ENCODE measurements around the gene COL4A2.

Gene COL4A2

GRCh38 chr13:110330491-110331011 lies 23.5 kb downstream of the COL4A2 start:
- Mint-ChIP-seq H3K27ac (peak overlapping the region; percentile 62 to 76 (median 63)), H3K4me1 (peaks cover 71% of the 10 kb centered on the region), H3K4me3 (peak overlapping the region; percentile 3 to 45 (median 5)), H3K36me3 (ENCODE audit: low read depth) (peaks cover 61% of the 10 kb centered on the region), H3K9me3 (no peaks in the 10 kb centered on the region), H3K27me3 (ENCODE audit: low read depth) (no peaks in the 10 kb centered on the region)
- TF ChIP-seq CTCF (IDR thresholded peaks at IDR 0.05; ENCODE audit: unreplicated experiment in 3 of 3) = no peak

GRCh38 chr13:110331362-110331761 lies 24.3 kb downstream of the COL4A2 start:
- peak overlapping the region; percentile 58 to 76 (median 62) for H3K27ac Mint-ChIP-seq
- H3K4me1 Mint-ChIP-seq = peaks cover 75% of the 10 kb centered on the region
- peaks cover 66% of the 10 kb centered on the region for H3K36me3 Mint-ChIP-seq (ENCODE audit: low read depth)

GRCh38 chr13:110332750-110333149 lies 25.7 kb downstream of the COL4A2 start:
- Mint-ChIP-seq H3K4me3 (no peak overlapping the region), H3K9me3 (no peaks in the 10 kb centered on the region), H3K27me3 (ENCODE audit: low read depth) (no peaks in the 10 kb centered on the region), H3K27ac (no peak overlapping the region), H3K4me1 (peaks cover 73% of the 10 kb centered on the region), H3K36me3 (ENCODE audit: low read depth) (peaks cover 61% of the 10 kb centered on the region)
- TF ChIP-seq CTCF (IDR thresholded peaks at IDR 0.05; ENCODE audit: unreplicated experiment in 3 of 3) = no peak

More at GRCh38 chr13:110331362-110331761, 24.3 kb downstream of the COL4A2 start:
- TF ChIP-seq CTCF (IDR thresholded peaks at IDR 0.05; ENCODE audit: unreplicated experiment in 3 of 3) = no peak
- H3K27me3 Mint-ChIP-seq (ENCODE audit: low read depth) = no peaks in the 10 kb centered on the region
- no peaks in the 10 kb centered on the region for H3K9me3 Mint-ChIP-seq
- no peak overlapping the region for H3K4me3 Mint-ChIP-seq

- Mint-ChIP-seq H3K27ac (no peak overlapping the region), H3K9me3 (no peaks in the 10 kb centered on the region), H3K27me3 (ENCODE audit: low read depth) (no peaks in the 10 kb centered on the region), H3K4me1 (peaks cover 83% of the 10 kb centered on the region), H3K36me3 (ENCODE audit: low read depth) (peaks cover 57% of the 10 kb centered on the region), H3K4me3 (no peak overlapping the region)
- no peak for TF ChIP-seq CTCF (IDR thresholded peaks at IDR 0.05; ENCODE audit: unreplicated experiment in 3 of 3)
These were observed 26.8 kb downstream of the COL4A2 start for GRCh38 chr13:110333837-110334236.

- H3K4me3 Mint-ChIP-seq = no peak overlapping the region
- H3K27ac Mint-ChIP-seq = peak overlapping the region; percentile 31 to 97 (median 92)
- H3K4me1 Mint-ChIP-seq = peaks cover 83% of the 10 kb centered on the region
- peaks cover 53% of the 10 kb centered on the region for H3K36me3 Mint-ChIP-seq (ENCODE audit: low read depth)
- TF ChIP-seq CTCF (IDR thresholded peaks at IDR 0.05; ENCODE audit: unreplicated experiment in 3 of 3) = no peak
- H3K27me3 Mint-ChIP-seq (ENCODE audit: low read depth) = no peaks in the 10 kb centered on the region
- no peaks in the 10 kb centered on the region for H3K9me3 Mint-ChIP-seq
These were observed 27.2 kb downstream of the COL4A2 start for GRCh38 chr13:110334256-110334655.

- Mint-ChIP-seq H3K4me1 (peaks cover 80% of the 10 kb centered on the region), H3K9me3 (no peaks in the 10 kb centered on the region), H3K27ac (peak overlapping the region; percentile 31 to 97 (median 92)), H3K36me3 (ENCODE audit: low read depth) (peaks cover 47% of the 10 kb centered on the region), H3K27me3 (ENCODE audit: low read depth) (no peaks in the 10 kb centered on the region), H3K4me3 (peak overlapping the region in 1 of 3 experiments; percentile 13)
- TF ChIP-seq CTCF (IDR thresholded peaks at IDR 0.05; ENCODE audit: unreplicated experiment in 3 of 3) = no peak
These were observed 27.9 kb downstream of the COL4A2 start for GRCh38 chr13:110334841-110335490.
